Fibroblast of lung (primary cell): ENCODE measurements around the gene ST8SIA6.

Experiments
- CTCF ChIP-seq, 2 donors: IDR thresholded peaks in 1 of 2; conservative IDR thresholded peaks in 1 of 2; 1 replicate in 1 of 2; 2 replicates in 1 of 2; pipeline ENCODE4 v1.5.1; 2011 to 2012; ENCODE audit warnings: low read length in 2 of 2, control low read depth in 1 of 2, inconsistent platforms in 1 of 2, low read depth in 1 of 2, mild to moderate bottlenecking in 1 of 2
- EZH2 ChIP-seq: IDR thresholded peaks from 2 replicates; pipeline ENCODE4 v1.5.1; 2012; ENCODE audit warnings: low read length, control low read depth, mild to moderate bottlenecking; ENCODE audit errors: missing control alignments

- TF ChIP-seq CTCF (conservative IDR thresholded peaks at IDR 0.05 in 1 of 2, IDR thresholded peaks at IDR 0.05 in 1 of 2; ENCODE audit: low read depth in 1 of 2, low read length in 2 of 2): no peak
- no peak for TF ChIP-seq EZH2
Observed at GRCh38 chr10:17335065-17335464, 119.3 kb downstream of the ST8SIA6 start.
